B cell (primary cell): Measurements from ENCODE around the gene RIPOR2.

Experiments used
- CTCF ChIP-seq: fragments of 200-600 bp; IDR thresholded peaks from one replicate; pipeline ENCODE4 v1.8.0; 2022; ENCODE audit warnings: antibody characterized with exemption, mild to moderate bottlenecking
- EZH2 ChIP-seq: IDR thresholded peaks from 2 replicates; pipeline ENCODE4 v1.6.1; 2012; ENCODE audit warnings: borderline replicate concordance, low read depth, mild to moderate bottlenecking, moderate library complexity, low read length; ENCODE audit not compliant: insufficient read depth, poor library complexity, severe bottlenecking

- TF ChIP-seq CTCF (no peak), EZH2 (no peak)
Measured at GRCh38 chr6:24796616-24797290, 139.0 kb downstream of the RIPOR2 start.
